Progenitor cell of endocrine pancreas (in vitro differentiated cells): ENCODE data around the gene SKI. TPM values are rescaled to one million over a fixed set of nuclear protein-coding genes. Genes with fewer than 3 reads are reported as not detected.
"Not testable (repeated sequence)": the region's sequence is repeated elsewhere in the genome, so short reads cannot be mapped to it uniquely, and the experiment has no call there.

Experiments
- DNase-seq: peaks from one replicate; pipeline ENCODE4 v3.0.0; 2021; ENCODE audit warnings: low spot score; ENCODE audit not compliant: unreplicated experiment
- H3K27ac Mint-ChIP-seq: 2 replicates; pipeline ENCODE4 v1.8.0; 2021; ENCODE audit warnings: mild to moderate bottlenecking, moderate library complexity, mixed read lengths
- H3K27me3 Mint-ChIP-seq: 2 replicates; pipeline ENCODE4 v1.8.0; 2021; ENCODE audit warnings: mixed read lengths
- H3K36me3 Mint-ChIP-seq: 2 replicates; pipeline ENCODE4 v1.8.0; 2022; ENCODE audit warnings: mixed read lengths; ENCODE audit not compliant: insufficient read depth
- H3K4me1 Mint-ChIP-seq: 2 replicates; pipeline ENCODE4 v1.8.0; 2021; ENCODE audit warnings: low read depth, mixed read lengths
- H3K4me3 Mint-ChIP-seq: 2 replicates; pipeline ENCODE4 v1.8.0; 2021; ENCODE audit warnings: low read depth, mild to moderate bottlenecking, moderate library complexity, mixed read lengths
- H3K9me3 Mint-ChIP-seq: 2 replicates; pipeline ENCODE4 v1.8.0; 2021; ENCODE audit warnings: low read depth, mixed read lengths
- CTCF ChIP-seq: fragments of 200-600 bp; sonication (generic); IDR thresholded peaks from one replicate; pipeline ENCODE4 v1.5.0; 2021; ENCODE audit warnings: antibody characterized with exemption, mild to moderate bottlenecking; ENCODE audit not compliant: unreplicated experiment
- total RNA-seq: library from RNA; stranded (reverse); gene quantifications from 2 replicates; pipeline ENCODE4 v1.2.1, GENCODE V29; 2021

Gene SKI
- total RNA-seq, 1 donor from 2014 or later, result 56.2 TPM

- H3K4me3 Mint-ChIP-seq, result no peak overlapping the region
- no peak for TF ChIP-seq CTCF
- peaks cover 20% of the 10 kb centered on the region for H3K27me3 Mint-ChIP-seq
- H3K9me3 Mint-ChIP-seq, result no peaks in the 10 kb centered on the region
- no peak for DNase-seq
- no peak overlapping the region for H3K27ac Mint-ChIP-seq
- H3K36me3 Mint-ChIP-seq, result no peaks in the 10 kb centered on the region
- peaks cover 3% of the 10 kb centered on the region for H3K4me1 Mint-ChIP-seq
Measured at GRCh38 chr1:2324553-2325366, 96.6 kb downstream of the SKI start.

- H3K27ac Mint-ChIP-seq, result no peak overlapping the region
- no peaks in the 10 kb centered on the region for H3K9me3 Mint-ChIP-seq
- H3K4me3 Mint-ChIP-seq, result no peak overlapping the region
- no peaks in the 10 kb centered on the region for H3K36me3 Mint-ChIP-seq
- DNase-seq, result no peak
- H3K27me3 Mint-ChIP-seq, result peaks cover 20% of the 10 kb centered on the region
- TF ChIP-seq CTCF, result no peak
- H3K4me1 Mint-ChIP-seq, result peaks cover 3% of the 10 kb centered on the region
Measured at GRCh38 chr1:2326524-2326923, 98.4 kb downstream of the SKI start.

GRCh38 chr1:2327162-2327561, 99.0 kb downstream of the SKI start:
- H3K27ac Mint-ChIP-seq, result peak overlapping the region; percentile 2
- not testable (repeated sequence) for H3K9me3 Mint-ChIP-seq, DNase-seq, H3K4me1 Mint-ChIP-seq, H3K36me3 Mint-ChIP-seq, H3K4me3 Mint-ChIP-seq
- H3K27me3 Mint-ChIP-seq, result peaks cover 20% of the 10 kb centered on the region

- Mint-ChIP-seq H3K27ac (no peak overlapping the region), H3K4me1 (no peaks in the 10 kb centered on the region), H3K9me3 (no peaks in the 10 kb centered on the region), H3K4me3 (no peak overlapping the region), H3K36me3 (no peaks in the 10 kb centered on the region), H3K27me3 (peaks cover 20% of the 10 kb centered on the region)
- TF ChIP-seq CTCF, result no peak
- no peak for DNase-seq
Measured at GRCh38 chr1:2327841-2328240, 99.7 kb downstream of the SKI start.

GRCh38 chr1:2328676-2329455, 100.7 kb downstream of the SKI start:
- no peak for DNase-seq
- Mint-ChIP-seq H3K27me3 (peaks cover 20% of the 10 kb centered on the region), H3K4me3 (no peak overlapping the region), H3K27ac (no peak overlapping the region), H3K9me3 (no peaks in the 10 kb centered on the region), H3K36me3 (no peaks in the 10 kb centered on the region), H3K4me1 (no peaks in the 10 kb centered on the region)
- no peak for TF ChIP-seq CTCF
